Nephron progenitor cell (in vitro differentiated cells): Measurements from ENCODE around the gene UBALD1.

ENCODE experiments used
- DNase-seq: peaks from one replicate; pipeline ENCODE4 v3.0.0; 2021
- H3K27ac Mint-ChIP-seq: 2 replicates; pipeline ENCODE4 v1.8.0; 2021; ENCODE audit warnings: mild to moderate bottlenecking, moderate library complexity, mixed read lengths
- H3K27me3 Mint-ChIP-seq: 2 replicates; pipeline ENCODE4 v1.8.0; 2021; ENCODE audit warnings: mild to moderate bottlenecking, low read depth, mixed read lengths; ENCODE audit not compliant: poor library complexity
- H3K36me3 Mint-ChIP-seq: 2 replicates; pipeline ENCODE4 v1.8.0; 2021; ENCODE audit warnings: low read depth, mixed read lengths
- H3K4me1 Mint-ChIP-seq: 2 replicates; pipeline ENCODE4 v1.8.0; 2021; ENCODE audit warnings: mixed read lengths
- H3K4me3 Mint-ChIP-seq: 2 replicates; pipeline ENCODE4 v1.8.0; 2021; ENCODE audit warnings: mild to moderate bottlenecking, moderate library complexity, mixed read lengths
- H3K9me3 Mint-ChIP-seq: 2 replicates; pipeline ENCODE4 v1.8.0; 2021; ENCODE audit warnings: mild to moderate bottlenecking, moderate library complexity, mixed read lengths
- TF ChIP-seq, protein P1 (sequence below): fragments of 200-600 bp; sonication (generic); IDR thresholded peaks from 2 replicates; pipeline ENCODE4 v1.5.0; 2021; ENCODE audit warnings: antibody characterized with exemption

The UBALD1 gene

DNA sequence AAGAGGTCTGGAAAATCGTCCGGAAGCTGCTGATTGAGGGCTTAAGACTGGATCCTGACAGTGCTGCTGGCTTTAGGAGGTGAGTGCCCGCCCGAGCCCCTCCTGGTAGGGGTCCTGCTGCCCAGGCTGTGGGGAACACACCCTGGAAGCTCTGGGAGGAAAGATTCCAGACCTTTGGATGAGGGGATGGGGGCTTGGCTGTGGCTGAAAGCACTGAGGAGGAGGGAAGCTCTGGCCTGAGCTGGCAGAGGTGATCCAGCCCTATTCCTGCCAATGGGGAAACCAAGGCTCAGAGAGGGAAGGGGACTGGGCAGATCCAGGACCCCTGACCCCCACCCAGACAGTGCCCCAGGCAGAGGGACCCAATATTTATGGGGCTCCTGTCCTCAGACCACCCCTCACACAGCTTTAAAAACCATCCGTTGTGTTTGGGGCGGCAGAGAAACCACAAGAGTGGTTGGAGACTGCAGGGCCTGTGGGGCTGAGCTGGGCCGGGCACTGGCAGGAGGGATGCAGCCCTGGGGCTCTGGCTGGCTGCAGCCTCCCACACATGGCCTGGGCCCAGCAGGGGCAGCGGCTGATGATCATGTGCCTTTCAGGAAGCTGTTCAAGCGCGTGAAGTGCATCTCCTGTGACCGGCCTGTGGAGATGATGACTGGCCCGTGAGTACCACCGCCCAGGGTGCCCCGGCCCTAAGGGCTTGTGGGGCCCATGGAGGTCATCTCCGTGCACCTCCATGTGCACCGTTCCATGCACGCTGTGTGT is 22.8 kb downstream of the UBALD1 start:
- Mint-ChIP-seq H3K27me3 (peaks cover 14% of the 10 kb centered on the region), H3K4me3 (no peak overlapping the region), H3K4me1 (peaks cover 31% of the 10 kb centered on the region), H3K27ac (no peak overlapping the region), H3K9me3 (peaks cover 8% of the 10 kb centered on the region), H3K36me3 (no peaks in the 10 kb centered on the region)
- TF ChIP-seq, protein P1, sequence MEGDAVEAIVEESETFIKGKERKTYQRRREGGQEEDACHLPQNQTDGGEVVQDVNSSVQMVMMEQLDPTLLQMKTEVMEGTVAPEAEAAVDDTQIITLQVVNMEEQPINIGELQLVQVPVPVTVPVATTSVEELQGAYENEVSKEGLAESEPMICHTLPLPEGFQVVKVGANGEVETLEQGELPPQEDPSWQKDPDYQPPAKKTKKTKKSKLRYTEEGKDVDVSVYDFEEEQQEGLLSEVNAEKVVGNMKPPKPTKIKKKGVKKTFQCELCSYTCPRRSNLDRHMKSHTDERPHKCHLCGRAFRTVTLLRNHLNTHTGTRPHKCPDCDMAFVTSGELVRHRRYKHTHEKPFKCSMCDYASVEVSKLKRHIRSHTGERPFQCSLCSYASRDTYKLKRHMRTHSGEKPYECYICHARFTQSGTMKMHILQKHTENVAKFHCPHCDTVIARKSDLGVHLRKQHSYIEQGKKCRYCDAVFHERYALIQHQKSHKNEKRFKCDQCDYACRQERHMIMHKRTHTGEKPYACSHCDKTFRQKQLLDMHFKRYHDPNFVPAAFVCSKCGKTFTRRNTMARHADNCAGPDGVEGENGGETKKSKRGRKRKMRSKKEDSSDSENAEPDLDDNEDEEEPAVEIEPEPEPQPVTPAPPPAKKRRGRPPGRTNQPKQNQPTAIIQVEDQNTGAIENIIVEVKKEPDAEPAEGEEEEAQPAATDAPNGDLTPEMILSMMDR = no peak
- DNase-seq = no peak

DNA sequence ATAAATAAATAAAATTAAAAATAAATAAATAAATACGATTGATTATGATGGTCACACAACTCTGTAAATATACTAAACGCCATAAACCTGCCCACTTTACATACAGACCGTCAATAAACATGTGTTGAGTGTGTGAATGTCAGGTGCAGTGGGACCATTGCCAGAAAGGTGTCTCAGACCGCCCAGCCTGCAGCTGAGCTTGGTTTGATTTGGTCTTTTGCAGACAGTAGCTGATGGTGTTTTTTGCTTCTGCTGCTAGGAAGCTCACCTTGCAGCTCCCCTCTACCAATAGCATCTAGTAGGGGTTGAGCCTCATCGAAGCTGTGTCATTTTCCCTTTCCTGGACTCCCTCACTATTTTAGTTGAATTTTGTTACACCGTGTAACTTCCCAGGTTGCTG is 23.5 kb downstream of the UBALD1 start:
- TF ChIP-seq, protein P1 = no peak
- H3K4me1 Mint-ChIP-seq = peaks cover 33% of the 10 kb centered on the region
- H3K27me3 Mint-ChIP-seq = peaks cover 17% of the 10 kb centered on the region
- H3K4me3 Mint-ChIP-seq = no peak overlapping the region
- no peaks in the 10 kb centered on the region for H3K36me3 Mint-ChIP-seq
- H3K9me3 Mint-ChIP-seq = peaks cover 8% of the 10 kb centered on the region
- no peak for DNase-seq
- H3K27ac Mint-ChIP-seq = no peak overlapping the region

DNA sequence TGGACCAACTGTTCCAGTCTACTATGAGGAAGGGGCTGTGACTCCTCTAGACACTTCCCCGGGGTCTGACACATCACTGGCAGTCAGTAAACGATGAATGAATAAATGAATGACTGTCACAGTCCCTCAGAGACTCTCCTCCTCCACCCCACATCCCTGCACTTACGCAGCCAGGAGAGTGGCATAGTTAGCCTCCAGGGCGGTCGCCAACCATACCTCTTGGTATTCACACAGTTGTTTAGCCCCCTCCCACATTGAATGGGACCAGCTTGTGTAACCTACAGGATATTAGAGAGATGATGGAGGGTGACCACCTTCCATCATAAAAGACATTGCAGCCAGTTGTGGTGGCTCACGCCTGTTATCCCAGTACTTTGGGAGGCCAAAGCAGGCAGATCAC is 25.7 kb downstream of the UBALD1 start:
- DNase-seq = no peak
- Mint-ChIP-seq H3K27ac (no peak overlapping the region), H3K36me3 (no peaks in the 10 kb centered on the region), H3K9me3 (peaks cover 8% of the 10 kb centered on the region), H3K4me1 (peaks cover 36% of the 10 kb centered on the region), H3K27me3 (peaks cover 8% of the 10 kb centered on the region), H3K4me3 (no peak overlapping the region)
- TF ChIP-seq, protein P1 = no peak

DNA sequence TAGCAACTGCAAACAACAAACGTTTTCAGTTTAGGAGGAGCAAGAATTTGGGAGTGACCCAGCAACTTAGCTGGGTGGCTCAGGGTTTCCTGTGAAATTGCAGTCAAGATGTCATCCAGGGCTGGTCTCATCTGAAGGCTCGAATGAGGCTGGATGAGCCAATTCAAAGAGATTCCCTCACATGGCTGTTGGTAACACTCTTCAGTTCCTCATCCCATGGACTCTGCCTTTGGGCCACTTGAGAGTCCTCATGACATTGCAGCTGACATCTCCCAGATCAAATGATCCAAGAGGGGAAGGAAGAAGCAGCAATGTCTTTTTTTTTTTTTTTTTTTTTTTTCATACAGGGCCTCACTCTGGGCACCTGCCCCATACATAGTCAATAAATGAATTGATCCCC is 26.3 kb downstream of the UBALD1 start:
- H3K4me3 Mint-ChIP-seq = no peak overlapping the region
- no peak overlapping the region for H3K27ac Mint-ChIP-seq
- TF ChIP-seq, protein P1 = no peak
- no peak for DNase-seq
- peaks cover 8% of the 10 kb centered on the region for H3K27me3 Mint-ChIP-seq
- H3K9me3 Mint-ChIP-seq = peaks cover 8% of the 10 kb centered on the region
- H3K4me1 Mint-ChIP-seq = peaks cover 35% of the 10 kb centered on the region
- H3K36me3 Mint-ChIP-seq = no peaks in the 10 kb centered on the region

DNA sequence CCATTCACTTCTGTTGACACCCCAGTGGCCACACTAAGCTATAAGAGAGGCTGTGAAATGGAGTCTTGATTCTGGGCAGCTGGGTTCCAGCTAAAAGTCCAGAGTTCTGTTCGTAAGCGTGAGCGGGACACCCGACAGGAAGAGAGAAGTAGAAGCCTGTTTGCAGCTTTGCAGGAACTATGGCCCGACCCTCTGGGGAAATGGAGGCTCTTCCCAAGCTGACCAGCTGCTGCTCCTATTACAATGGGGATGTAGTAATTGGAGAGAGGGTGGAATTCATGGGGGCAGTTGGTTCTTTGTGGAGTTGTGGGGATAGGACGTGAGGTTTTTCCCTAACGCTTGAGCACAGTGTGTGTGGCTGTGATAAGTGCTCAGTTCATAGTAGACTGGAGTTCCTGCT is 28.4 kb downstream of the UBALD1 start:
- peaks cover 8% of the 10 kb centered on the region for H3K27me3 Mint-ChIP-seq
- no peak for DNase-seq
- no peaks in the 10 kb centered on the region for H3K36me3 Mint-ChIP-seq
- H3K9me3 Mint-ChIP-seq = peaks cover 8% of the 10 kb centered on the region
- TF ChIP-seq, protein P1 = no peak
- H3K27ac Mint-ChIP-seq = no peak overlapping the region
- H3K4me1 Mint-ChIP-seq = peaks cover 17% of the 10 kb centered on the region
- H3K4me3 Mint-ChIP-seq = no peak overlapping the region

DNA sequence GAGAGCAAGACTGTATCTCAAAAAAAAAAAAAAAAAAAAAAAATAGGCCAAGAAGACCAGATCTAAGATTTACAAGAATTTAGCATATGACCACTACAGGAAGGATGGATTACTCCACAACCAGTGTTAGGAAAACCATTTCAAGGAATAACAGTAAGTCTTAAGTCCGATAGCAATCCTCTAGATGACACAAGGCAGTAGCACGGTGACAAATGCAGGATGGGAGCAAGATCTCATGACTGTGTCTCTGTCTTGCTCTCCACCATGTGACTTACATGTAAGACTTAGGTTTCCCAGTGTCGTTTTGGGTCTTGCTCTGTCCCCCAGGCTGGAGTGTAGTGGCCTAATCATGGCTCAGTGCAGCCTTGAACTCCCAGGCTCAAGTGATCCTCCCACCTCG is 30.8 kb downstream of the UBALD1 start:
- no peak for DNase-seq
- TF ChIP-seq, protein P1 = no peak
- Mint-ChIP-seq H3K4me3 (no peak overlapping the region), H3K36me3 (no peaks in the 10 kb centered on the region), H3K27ac (no peak overlapping the region), H3K9me3 (peaks cover 7% of the 10 kb centered on the region), H3K4me1 (peaks cover 16% of the 10 kb centered on the region), H3K27me3 (peaks cover 8% of the 10 kb centered on the region)
